Activated T-helper 1 cell treated with anti-CD3 and anti-CD28 coated beads, Interleukin-2, amount 50 U/mL, for 16 hours (primary cell): ENCODE measurements around the gene SERPINH1.

ENCODE experiments used
- DNase-seq, 2 donors: peaks; one replicate each; pipeline ENCODE4 v3.0.0-alpha.2; 2020; ENCODE audit warnings: low read depth in 1 of 2, low spot score in 1 of 2

Gene SERPINH1

GRCh38 chr11:75594211-75594610 is 32.2 kb downstream of the SERPINH1 start:
- DNase-seq: no peak

- no peak for DNase-seq
Measured at GRCh38 chr11:75595429-75595828, 33.4 kb downstream of the SERPINH1 start.

- no peak for DNase-seq
Measured at GRCh38 chr11:75596914-75597313, 34.9 kb downstream of the SERPINH1 start.

GRCh38 chr11:75597636-75598035 is 35.6 kb downstream of the SERPINH1 start:
- DNase-seq: no peak

GRCh38 chr11:75598264-75598663 is 36.2 kb downstream of the SERPINH1 start:
- no peak for DNase-seq

GRCh38 chr11:75598900-75599299 is 36.8 kb downstream of the SERPINH1 start:
- no peak for DNase-seq

- no peak for DNase-seq
Measured at GRCh38 chr11:75600356-75600755, 38.3 kb downstream of the SERPINH1 start.

GRCh38 chr11:75601494-75601893 is 39.4 kb downstream of the SERPINH1 start:
- no peak for DNase-seq

GRCh38 chr11:75602951-75603350 is 40.9 kb downstream of the SERPINH1 start:
- no peak for DNase-seq

GRCh38 chr11:75603791-75604736 is 42.0 kb downstream of the SERPINH1 start:
- DNase-seq: no peak

- no peak for DNase-seq
Measured at GRCh38 chr11:75606099-75606498, 44.0 kb downstream of the SERPINH1 start.

- DNase-seq: no peak
Measured at GRCh38 chr11:75611823-75612222, 49.8 kb downstream of the SERPINH1 start.

- no peak for DNase-seq
Measured at GRCh38 chr11:75615751-75616150, 53.7 kb downstream of the SERPINH1 start.

GRCh38 chr11:75616281-75616680 is 54.2 kb downstream of the SERPINH1 start:
- no peak for DNase-seq
